HG02981 (cell line): ENCODE results near the gene KCNH3.
"Not testable (repeated sequence)": the region's sequence is repeated elsewhere in the genome, so short reads cannot be mapped to it uniquely, and the experiment has no call there.

Experiments
- ATAC-seq: cut with Tn5 transposase; IDR thresholded peaks from one replicate; pipeline ENCODE4 v1.9.1; 2021; ENCODE audit warnings: mild to moderate bottlenecking, moderate library complexity; ENCODE audit not compliant: unreplicated experiment

Gene KCNH3

GRCh38 chr12:49538510-49539403 is at the start of gene KCNH3:
KCNH3 (plus strand) TSS chr12:49539030; CDS start chr12:49539417, 387 bp downstream.
- peak; percentile 59 for ATAC-seq

GRCh38 chr12:49489154-49489553 is 49.7 kb upstream of the KCNH3 start:
- ATAC-seq: no peak

- no peak for ATAC-seq
Observed at GRCh38 chr12:49489720-49490119, 49.1 kb upstream of the KCNH3 start.

- ATAC-seq: no peak
Observed at GRCh38 chr12:49491823-49492222, 47.0 kb upstream of the KCNH3 start.

- ATAC-seq: no peak
Observed at GRCh38 chr12:49493900-49494299, 44.9 kb upstream of the KCNH3 start.

GRCh38 chr12:49496417-49497360 is 42.1 kb upstream of the KCNH3 start:
- no peak for ATAC-seq

GRCh38 chr12:49501895-49502294 is 36.9 kb upstream of the KCNH3 start:
- ATAC-seq: no peak

GRCh38 chr12:49502590-49502989 is 36.2 kb upstream of the KCNH3 start:
- no peak for ATAC-seq

- ATAC-seq: no peak
Observed at GRCh38 chr12:49503674-49504180, 35.1 kb upstream of the KCNH3 start.

- ATAC-seq: no peak
Observed at GRCh38 chr12:49505672-49506071, 33.2 kb upstream of the KCNH3 start.

- ATAC-seq: no peak
Observed at GRCh38 chr12:49507139-49507538, 31.7 kb upstream of the KCNH3 start.

- not testable (repeated sequence) for ATAC-seq
Observed at GRCh38 chr12:49509681-49510080, 29.1 kb upstream of the KCNH3 start.

GRCh38 chr12:49511410-49511809 is 27.4 kb upstream of the KCNH3 start:
- no peak for ATAC-seq

- ATAC-seq: no peak
Observed at GRCh38 chr12:49512546-49512945, 26.3 kb upstream of the KCNH3 start.

- no peak for ATAC-seq
Observed at GRCh38 chr12:49515266-49515665, 23.6 kb upstream of the KCNH3 start.

GRCh38 chr12:49518914-49519573 is 19.8 kb upstream of the KCNH3 start:
- ATAC-seq: no peak

- no peak for ATAC-seq
Observed at GRCh38 chr12:49519574-49519936, 19.3 kb upstream of the KCNH3 start.

- no peak for ATAC-seq
Observed at GRCh38 chr12:49521389-49521788, 17.4 kb upstream of the KCNH3 start.

- ATAC-seq: no peak
Observed at GRCh38 chr12:49524660-49525324, 14.0 kb upstream of the KCNH3 start.

GRCh38 chr12:49525942-49526341 is 12.9 kb upstream of the KCNH3 start:
- ATAC-seq: no peak
